ENCODE data around the gene NINJ1.

GRCh38 chr9:93121316-93122241, 12.5 kb downstream of the NINJ1 start:
- no peak for TF ChIP-seq CTCF (conservative IDR thresholded peaks at IDR 0.05 in 1 of 2, IDR thresholded peaks at IDR 0.05 in 1 of 2; ENCODE audit: low read depth in 1 of 2, low read length in 2 of 2)
- no peak for TF ChIP-seq EZH2 (IDR thresholded peaks at IDR 0.05; ENCODE audit: low read length, missing control alignments)
